ENCODE data around the gene SLC22A31.

DNA sequence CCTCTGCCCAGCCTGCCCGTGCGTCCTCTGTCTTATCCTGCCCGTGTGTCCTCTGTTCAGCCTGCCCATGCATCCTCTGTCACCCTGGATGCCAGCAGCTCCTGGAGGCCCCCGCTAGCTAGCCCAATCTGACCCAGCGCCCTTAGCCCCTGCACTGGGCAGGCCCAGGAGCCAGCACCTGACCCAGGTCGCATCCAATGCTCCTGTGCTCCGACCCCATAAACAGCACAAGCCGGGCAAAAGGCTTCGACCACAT, 15.7 kb downstream of the SLC22A31 start:
- TF ChIP-seq, protein P1, sequence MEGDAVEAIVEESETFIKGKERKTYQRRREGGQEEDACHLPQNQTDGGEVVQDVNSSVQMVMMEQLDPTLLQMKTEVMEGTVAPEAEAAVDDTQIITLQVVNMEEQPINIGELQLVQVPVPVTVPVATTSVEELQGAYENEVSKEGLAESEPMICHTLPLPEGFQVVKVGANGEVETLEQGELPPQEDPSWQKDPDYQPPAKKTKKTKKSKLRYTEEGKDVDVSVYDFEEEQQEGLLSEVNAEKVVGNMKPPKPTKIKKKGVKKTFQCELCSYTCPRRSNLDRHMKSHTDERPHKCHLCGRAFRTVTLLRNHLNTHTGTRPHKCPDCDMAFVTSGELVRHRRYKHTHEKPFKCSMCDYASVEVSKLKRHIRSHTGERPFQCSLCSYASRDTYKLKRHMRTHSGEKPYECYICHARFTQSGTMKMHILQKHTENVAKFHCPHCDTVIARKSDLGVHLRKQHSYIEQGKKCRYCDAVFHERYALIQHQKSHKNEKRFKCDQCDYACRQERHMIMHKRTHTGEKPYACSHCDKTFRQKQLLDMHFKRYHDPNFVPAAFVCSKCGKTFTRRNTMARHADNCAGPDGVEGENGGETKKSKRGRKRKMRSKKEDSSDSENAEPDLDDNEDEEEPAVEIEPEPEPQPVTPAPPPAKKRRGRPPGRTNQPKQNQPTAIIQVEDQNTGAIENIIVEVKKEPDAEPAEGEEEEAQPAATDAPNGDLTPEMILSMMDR (IDR thresholded peaks at IDR 0.05): no peak
- TF ChIP-seq SIN3A (IDR thresholded peaks at IDR 0.05; ENCODE audit: borderline replicate concordance, insufficient read depth, low read depth, low read length) (no peak), POLR2AphosphoS5 (IDR thresholded peaks at IDR 0.05; ENCODE audit: low read depth, low read length) (no peak), TCF7L2 (IDR thresholded peaks at IDR 0.05; ENCODE audit: low read depth, low read length) (no peak), REST (IDR thresholded peaks at IDR 0.05; ENCODE audit: insufficient read depth in 1 of 2, low read depth in 2 of 2, low read length in 1 of 2) (no peak)
